ENCODE measurements around the gene PSME3IP1.
"Not testable (repeated sequence)": the region's sequence is repeated elsewhere in the genome, so short reads cannot be mapped to it uniquely, and the experiment has no call there.

PSME3IP1 gene

GRCh38 chr16:57123216-57123973 is 62.4 kb downstream of the PSME3IP1 start:
- no peak for DNase-seq

GRCh38 chr16:57118461-57119084 is 67.3 kb downstream of the PSME3IP1 start:
- DNase-seq: no peak

GRCh38 chr16:57115514-57116182 is 70.2 kb downstream of the PSME3IP1 start:
- DNase-seq: no peak

- no peak for DNase-seq
Observed at GRCh38 chr16:57115168-57115513, 70.7 kb downstream of the PSME3IP1 start.

GRCh38 chr16:57113664-57114063 is 72.2 kb downstream of the PSME3IP1 start:
- no peak for DNase-seq

GRCh38 chr16:57113042-57113453 is 72.8 kb downstream of the PSME3IP1 start:
- no peak for DNase-seq

- no peak for DNase-seq
Observed at GRCh38 chr16:57112403-57113041, 73.3 kb downstream of the PSME3IP1 start.

GRCh38 chr16:57111420-57111819 is 74.4 kb downstream of the PSME3IP1 start:
- no peak for DNase-seq

- no peak for DNase-seq
Observed at GRCh38 chr16:57110937-57111336, 74.9 kb downstream of the PSME3IP1 start.

- DNase-seq: not testable (repeated sequence)
Observed at GRCh38 chr16:57109259-57110105, 76.4 kb downstream of the PSME3IP1 start.

GRCh38 chr16:57108432-57108831 is 77.4 kb downstream of the PSME3IP1 start:
- DNase-seq: no peak

GRCh38 chr16:57107321-57107922 is 78.4 kb downstream of the PSME3IP1 start:
- DNase-seq: no peak

- no peak for DNase-seq
Observed at GRCh38 chr16:57106767-57107166, 79.1 kb downstream of the PSME3IP1 start.

- DNase-seq: no peak
Observed at GRCh38 chr16:57105184-57105583, 80.7 kb downstream of the PSME3IP1 start.

GRCh38 chr16:57104706-57105105 is 81.1 kb downstream of the PSME3IP1 start:
- DNase-seq: no peak

GRCh38 chr16:57102888-57103851 is 82.7 kb downstream of the PSME3IP1 start:
- DNase-seq: no peak
